ENCODE data around the gene NT5DC3.

- TF ChIP-seq RELA (CRISPR knock-in tag; IDR thresholded peaks at IDR 0.05; ENCODE audit: borderline replicate concordance) (no peak), HMGA2 (CRISPR knock-in tag; IDR thresholded peaks at IDR 0.05) (no peak), KAT7 (CRISPR knock-in tag; IDR thresholded peaks at IDR 0.05; ENCODE audit: borderline replicate concordance) (no peak), CTCF (IDR thresholded peaks at IDR 0.05) (no peak), IRF2 (CRISPR knock-in tag; IDR thresholded peaks at IDR 0.05; ENCODE audit: borderline replicate concordance, low read depth) (no peak), NR1H2 (CRISPR knock-in tag; IDR thresholded peaks at IDR 0.05) (no peak)
- TF ChIP-seq, protein P1, sequence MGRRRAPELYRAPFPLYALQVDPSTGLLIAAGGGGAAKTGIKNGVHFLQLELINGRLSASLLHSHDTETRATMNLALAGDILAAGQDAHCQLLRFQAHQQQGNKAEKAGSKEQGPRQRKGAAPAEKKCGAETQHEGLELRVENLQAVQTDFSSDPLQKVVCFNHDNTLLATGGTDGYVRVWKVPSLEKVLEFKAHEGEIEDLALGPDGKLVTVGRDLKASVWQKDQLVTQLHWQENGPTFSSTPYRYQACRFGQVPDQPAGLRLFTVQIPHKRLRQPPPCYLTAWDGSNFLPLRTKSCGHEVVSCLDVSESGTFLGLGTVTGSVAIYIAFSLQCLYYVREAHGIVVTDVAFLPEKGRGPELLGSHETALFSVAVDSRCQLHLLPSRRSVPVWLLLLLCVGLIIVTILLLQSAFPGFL (CRISPR knock-in tag; IDR thresholded peaks at IDR 0.05; ENCODE audit: borderline replicate concordance), result no peak
Measured at GRCh38 chr12:103830730-103831320, 10.2 kb downstream of the NT5DC3 start.

Measured in WTC11 (cell line).